Middle frontal gyrus (tissue), 1 donor: Measurements from ENCODE around the gene SH2B3.
"Not testable (repeated sequence)": the region's sequence is repeated elsewhere in the genome, so short reads cannot be mapped to it uniquely, and the experiment has no call there.

Experiments used
- DNase-seq: peaks from one replicate; pipeline ENCODE4 v3.0.0-alpha.2; 2015; ENCODE audit warnings: low spot score; ENCODE audit errors: extremely low spot score

Gene SH2B3

DNA sequence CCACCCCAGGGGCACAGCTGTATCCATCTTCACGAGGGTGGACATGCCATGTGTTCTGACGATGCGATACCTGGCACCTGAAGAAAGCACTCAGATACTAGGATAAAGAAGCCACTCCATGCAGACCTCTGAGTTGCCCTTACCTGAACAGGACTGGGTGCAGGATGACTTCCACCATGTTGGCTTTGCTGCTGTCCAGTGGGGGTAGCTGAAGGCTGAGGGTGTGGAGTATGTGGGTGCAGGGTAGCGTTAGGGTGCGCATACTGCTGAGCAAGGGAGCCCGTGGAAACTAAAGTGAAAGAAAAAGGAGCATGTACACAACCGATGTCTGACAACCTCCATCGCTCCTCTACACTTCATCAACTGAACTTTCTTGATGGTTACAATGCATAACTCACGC, 51.3 kb downstream of the SH2B3 start:
- DNase-seq: no peak

DNA sequence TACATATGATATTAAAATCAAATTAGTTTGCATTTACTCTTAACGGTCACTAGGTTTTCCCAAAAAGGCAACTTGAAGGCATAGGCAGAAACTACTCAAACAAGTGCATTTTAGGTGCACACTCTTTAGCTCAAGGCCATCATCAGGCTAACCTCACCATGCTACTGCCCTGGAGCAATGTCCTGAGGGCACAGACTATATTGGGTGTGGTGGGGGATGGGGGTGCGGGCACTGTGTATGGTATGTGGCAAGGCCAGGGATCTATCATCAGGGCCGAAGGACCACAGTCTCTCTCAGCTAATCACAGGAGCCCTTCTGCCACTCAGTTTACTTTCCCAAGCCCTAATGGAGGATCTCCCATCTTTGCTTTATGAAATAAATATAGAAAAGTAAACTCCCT, 51.9 kb downstream of the SH2B3 start:
- no peak for DNase-seq

DNA sequence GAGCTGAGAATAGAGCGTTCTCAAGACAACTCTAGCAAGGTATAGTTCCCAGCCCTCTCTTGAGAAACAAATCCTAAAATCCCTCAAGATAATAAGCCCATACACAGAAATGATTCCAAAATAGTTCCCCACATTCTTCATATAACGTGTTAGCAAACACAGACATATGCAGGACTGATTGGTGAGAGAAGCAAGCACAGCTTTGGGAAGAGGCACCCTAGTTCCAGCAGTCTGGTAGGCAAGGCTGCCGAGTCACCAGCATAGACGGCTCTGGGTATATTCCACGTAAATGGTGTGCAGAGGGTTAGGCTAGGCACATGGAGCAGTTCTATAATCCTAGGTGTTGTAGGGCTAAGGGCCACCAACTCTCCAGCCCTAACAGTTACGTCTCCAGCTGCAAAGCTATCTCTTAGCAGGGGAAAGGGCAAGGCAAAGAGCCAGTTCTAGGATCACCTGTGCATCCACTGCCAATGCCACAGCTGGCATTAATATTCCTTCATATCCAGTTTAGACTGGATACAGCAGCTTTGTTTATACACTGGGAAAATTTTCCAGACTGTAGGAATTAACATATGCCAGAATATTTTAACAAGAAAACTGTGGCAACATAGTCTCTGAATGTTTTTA, 52.9 kb downstream of the SH2B3 start:
- DNase-seq: no peak

DNA sequence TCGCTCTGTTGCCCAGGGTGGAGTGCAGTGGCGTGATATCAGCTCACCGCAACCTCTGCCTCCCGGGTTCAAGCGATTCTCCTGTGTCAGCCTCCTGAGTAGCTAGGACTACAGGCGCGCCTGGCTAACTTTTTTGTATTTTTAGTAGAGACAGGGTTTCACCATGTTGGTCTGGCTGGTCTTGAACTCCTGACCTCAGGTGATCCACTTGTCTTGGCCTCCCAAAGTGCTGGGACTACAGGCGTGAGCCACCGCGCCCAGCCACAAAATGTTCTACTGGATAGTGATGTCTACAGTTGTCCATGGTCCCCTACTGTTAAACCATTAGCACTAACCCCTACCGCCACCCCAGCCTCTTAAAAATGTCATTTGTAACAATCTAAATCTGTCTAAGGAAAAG, 54.4 kb downstream of the SH2B3 start:
- DNase-seq: not testable (repeated sequence)

DNA sequence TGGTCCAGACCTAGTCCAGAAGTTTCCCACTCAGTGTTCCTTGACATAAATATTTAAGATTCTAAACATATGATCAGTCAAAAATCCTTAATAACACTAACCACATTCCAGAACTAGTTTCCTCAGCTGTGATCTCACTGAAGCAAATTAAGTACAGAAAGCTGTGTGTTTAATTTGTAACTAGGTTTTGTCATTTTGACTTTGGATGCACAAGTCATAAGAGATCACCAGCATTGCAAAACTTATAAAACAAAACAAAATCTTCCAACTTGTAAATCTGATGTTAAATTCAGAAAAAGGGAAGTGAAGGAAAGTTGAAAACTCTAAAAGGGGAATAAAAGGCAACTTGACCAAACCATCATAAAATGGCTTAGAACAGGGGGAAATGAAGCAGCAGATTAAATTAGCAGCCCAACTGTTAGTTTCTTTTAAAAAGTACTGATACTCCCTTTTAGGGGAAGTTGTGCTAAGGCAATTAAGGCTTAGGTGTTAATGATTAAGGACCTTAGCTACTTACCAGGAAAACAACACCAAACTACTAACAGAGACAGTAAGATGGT, 56.6 kb downstream of the SH2B3 start:
- no peak for DNase-seq

DNA sequence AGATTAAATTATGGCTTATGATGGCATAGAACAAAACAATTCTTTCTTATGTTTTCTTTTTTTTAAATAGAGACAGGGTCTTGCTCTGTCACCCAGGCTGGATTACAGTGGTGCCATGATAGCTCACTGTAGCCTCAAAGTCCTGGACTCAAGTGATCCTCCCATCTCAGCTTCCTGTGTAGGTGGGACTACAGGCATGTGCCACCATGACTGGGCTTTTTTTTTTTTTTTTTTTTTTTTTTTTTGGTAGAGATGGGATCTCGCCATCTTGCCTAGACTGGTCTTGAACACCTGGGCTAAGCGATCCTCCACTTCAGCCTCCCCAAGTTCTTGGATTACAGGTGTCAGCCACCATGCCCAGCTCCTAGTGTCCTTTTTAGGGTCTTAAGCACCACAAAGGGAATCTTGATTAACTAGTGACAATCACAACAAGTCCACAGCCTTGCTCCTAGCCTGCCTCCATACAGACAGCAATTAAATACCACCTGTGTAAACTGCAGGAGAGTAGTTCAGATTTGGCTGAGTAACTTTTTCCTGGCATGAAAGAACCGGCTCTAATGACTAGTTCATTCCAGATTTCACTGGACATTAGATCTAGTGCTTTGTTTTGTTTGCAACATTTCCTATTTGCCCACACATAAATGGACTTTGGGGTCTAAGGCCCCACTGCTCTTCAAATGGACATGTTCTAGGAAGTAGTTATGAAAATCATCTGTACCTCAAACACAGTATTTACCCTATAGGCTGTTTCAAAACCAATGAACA, 61.6 kb downstream of the SH2B3 start:
- no peak for DNase-seq

DNA sequence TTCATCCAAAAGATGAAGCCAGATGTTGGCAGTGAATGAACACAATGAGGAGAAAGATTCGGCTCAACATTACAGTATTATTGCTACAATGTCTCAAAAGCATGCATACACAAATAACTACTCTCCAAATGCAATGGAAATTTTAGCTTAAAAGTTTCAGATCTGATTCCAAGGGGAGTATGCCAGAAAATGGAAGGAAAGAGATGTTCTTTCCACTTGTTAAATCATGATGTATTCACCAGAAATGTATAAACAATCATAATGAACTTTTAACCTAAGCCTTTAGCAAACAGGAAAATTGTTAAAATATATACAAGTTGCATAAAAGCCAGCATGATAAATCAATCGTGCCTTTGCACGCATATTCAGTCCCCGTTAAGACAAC, 62.1 kb downstream of the SH2B3 start:
- no peak for DNase-seq

DNA sequence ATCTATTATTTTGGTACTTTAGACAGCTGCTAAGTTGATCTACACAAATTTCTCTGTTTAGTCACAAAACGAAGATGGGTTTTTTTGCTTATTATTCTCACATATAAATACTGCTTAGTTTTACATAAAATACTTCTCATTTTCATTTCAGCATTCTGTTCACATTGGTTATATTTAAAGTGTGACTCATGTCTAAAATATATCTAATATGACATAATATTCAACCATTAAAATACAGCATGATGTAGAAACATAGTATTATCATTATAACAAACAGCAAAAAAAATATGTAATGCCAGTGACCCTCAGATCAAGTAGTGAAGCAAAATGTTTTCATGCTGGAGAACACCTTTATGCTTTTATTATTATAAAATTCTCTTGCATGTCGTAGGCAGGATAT, 63.7 kb downstream of the SH2B3 start:
- no peak for DNase-seq

DNA sequence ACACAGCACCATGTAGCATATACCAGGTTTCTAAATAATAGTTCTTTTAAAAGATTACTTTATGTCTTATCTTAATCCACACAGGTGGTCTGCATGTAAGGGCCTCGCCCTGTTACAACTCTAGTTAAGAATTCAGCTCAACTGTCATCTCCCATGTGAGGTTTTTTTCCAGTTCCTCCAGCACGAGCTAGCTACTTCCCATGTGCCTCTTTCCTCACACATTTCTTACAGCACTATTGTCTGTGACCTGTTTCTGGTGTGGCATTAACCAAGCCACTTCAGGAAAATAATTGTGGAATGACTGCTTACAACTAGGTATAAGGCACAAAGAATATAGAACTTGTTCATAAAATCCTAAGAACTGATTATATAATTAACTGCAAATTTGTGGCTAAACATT, 65.5 kb downstream of the SH2B3 start:
- no peak for DNase-seq

DNA sequence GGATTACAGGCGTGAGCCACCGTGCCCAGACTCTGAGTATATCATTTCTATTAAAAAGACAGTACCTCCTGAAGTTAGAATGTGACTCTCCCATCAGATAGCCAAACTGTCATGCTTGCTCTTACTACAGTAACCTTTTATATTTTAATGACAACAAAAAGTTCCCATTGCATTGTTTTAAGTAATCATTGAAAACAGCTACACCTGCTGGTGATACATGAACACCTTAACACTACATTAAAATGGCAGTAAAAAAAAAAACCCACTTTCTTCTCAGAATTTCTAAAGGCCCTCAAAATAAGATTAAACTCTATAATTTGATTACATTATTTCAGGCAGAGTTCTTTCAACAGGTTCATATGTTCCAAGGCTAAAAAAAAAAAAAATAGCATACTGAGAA, 76.7 kb downstream of the SH2B3 start:
- no peak for DNase-seq

DNA sequence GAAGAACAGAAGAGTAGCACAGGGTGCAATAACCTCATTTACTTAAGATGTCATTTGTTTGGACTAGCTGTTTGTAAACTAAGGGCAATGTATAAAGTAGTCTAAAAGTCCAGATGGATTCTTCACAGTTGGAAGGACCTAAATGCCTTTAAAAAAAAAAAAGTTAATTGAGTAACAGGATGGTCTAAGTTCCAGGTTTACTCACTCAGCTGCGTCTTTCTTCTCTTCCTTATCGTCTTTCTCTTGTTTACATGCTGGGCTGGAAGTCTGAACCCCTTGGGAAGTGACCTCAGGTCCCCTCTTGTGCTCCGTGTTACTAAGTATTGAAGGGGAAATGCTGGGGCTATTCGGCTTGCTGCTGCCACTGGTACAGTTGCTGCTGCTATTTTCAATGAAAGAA, 82.5 kb downstream of the SH2B3 start:
- DNase-seq: no peak

DNA sequence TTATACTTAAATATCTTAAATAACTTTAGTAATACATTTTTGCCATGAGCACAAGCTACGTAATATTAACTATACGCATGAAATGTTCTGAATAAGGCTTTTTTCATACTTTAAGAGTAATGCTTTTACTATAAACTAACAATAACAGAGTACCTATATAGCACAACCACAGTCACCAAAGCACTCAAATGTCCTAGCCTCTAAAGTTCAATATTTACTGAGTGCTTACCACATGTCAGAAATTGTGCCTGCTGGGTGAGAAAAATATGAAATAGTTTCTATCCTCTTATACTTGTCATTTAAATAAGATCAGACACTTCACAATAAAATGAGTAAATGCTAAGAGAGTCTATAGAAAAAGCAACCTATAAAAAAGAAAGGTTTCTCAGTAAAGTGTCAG, 83.1 kb downstream of the SH2B3 start:
- DNase-seq: no peak

DNA sequence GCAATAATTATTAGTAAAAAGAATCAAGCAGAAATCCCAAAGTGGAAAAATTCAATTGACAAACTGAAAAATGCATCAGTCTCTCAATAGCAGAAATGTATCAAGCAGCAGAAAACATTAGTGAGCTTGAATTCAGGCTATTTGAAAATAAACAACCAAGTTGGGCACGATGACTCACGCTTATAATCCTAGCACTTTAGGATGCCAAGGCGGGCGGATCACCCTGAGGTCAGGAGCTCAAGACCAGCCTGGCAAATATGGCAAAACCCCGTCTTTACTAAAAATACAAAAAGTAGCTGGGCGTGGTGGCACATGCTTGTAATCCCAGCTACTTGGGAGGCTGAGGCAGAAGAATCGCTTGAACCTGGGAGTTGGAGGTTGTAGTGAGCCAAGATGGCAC, 87.3 kb downstream of the SH2B3 start:
- DNase-seq: not testable (repeated sequence)

DNA sequence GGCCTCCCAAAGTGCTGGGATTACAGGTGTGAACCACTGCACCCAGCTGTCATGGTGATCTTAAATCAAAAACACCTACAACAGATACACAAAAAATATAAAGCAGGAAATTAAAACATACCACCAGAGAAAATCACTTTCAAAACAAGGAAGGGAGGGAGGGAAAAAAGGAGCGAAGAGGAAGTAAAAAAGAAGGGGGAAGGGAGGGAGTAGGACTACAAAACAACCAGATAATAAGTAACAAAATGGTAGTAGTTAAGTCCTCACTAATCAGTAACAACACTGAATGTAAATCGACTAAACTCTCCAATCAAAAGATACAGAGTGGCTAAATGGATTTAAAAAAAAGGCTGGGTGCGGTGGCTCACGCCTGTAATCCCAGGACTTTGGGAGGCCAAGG, 89.0 kb downstream of the SH2B3 start:
- no peak for DNase-seq
